Measurements from ENCODE around the gene KAT6B.

Gene KAT6B

DNA sequence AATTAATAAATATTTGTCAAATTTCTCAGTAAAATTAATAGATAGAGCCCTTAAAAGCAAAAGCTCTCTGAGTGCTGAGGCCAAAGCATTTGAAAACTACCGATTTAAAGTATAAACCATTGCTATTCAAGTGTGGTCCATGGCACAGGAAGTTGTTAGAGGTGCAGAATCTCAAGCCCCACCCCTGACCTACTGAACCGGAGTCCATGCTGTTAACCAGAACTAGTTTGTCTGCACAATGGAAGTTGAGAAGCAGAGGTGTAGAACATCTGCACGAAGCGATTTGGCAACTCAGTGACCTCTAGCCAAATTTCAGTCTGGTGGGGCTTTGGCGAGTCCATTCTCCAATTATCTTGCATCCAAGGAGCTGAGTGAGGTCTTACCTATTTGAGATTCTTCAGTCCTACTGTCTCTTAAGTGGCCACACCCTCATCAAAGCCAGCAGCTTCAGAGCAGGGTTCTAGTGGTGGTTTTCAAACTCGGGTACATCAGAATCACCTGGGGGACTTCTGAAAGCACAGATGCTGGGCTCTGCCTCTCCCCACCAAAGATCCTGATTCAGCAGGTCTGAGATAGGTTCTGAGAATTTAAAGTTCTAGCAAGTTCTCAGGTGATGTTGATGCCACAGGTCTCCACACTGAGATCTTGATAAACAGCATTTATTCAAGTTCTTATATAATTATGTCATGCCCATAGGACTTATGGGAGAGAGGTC lies 188.3 kb downstream of the KAT6B start:
- Histone ChIP-seq H3K9ac (no peak overlapping the region), H3K27ac (no peak overlapping the region), H3K4me2 (no peak overlapping the region; the same call in 1 of the 2 replicates), H3K79me2 (ENCODE audit: insufficient read depth, low read depth) (no peaks in the 10 kb centered on the region), H4K20me1 (ENCODE audit: insufficient read depth) (no peaks in the 10 kb centered on the region), H3K27me3 (ENCODE audit: insufficient read depth, low read depth) (no peaks in the 10 kb centered on the region), H2AFZ (ENCODE audit: low read depth) (no peak overlapping the region), H3K4me3 (IDR thresholded peaks at IDR 0.05; ENCODE audit: insufficient read depth, low read depth, low read length) (no peak overlapping the region), H3K36me3 (ENCODE audit: insufficient read depth) (no peaks in the 10 kb centered on the region), H3K4me1 (ENCODE audit: low read depth, poor library complexity, severe bottlenecking) (peaks cover 62% of the 10 kb centered on the region)
- TF ChIP-seq, protein P1, sequence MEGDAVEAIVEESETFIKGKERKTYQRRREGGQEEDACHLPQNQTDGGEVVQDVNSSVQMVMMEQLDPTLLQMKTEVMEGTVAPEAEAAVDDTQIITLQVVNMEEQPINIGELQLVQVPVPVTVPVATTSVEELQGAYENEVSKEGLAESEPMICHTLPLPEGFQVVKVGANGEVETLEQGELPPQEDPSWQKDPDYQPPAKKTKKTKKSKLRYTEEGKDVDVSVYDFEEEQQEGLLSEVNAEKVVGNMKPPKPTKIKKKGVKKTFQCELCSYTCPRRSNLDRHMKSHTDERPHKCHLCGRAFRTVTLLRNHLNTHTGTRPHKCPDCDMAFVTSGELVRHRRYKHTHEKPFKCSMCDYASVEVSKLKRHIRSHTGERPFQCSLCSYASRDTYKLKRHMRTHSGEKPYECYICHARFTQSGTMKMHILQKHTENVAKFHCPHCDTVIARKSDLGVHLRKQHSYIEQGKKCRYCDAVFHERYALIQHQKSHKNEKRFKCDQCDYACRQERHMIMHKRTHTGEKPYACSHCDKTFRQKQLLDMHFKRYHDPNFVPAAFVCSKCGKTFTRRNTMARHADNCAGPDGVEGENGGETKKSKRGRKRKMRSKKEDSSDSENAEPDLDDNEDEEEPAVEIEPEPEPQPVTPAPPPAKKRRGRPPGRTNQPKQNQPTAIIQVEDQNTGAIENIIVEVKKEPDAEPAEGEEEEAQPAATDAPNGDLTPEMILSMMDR (conservative IDR thresholded peaks at IDR 0.05; ENCODE audit: low read depth, low read length), result no peak

DNA sequence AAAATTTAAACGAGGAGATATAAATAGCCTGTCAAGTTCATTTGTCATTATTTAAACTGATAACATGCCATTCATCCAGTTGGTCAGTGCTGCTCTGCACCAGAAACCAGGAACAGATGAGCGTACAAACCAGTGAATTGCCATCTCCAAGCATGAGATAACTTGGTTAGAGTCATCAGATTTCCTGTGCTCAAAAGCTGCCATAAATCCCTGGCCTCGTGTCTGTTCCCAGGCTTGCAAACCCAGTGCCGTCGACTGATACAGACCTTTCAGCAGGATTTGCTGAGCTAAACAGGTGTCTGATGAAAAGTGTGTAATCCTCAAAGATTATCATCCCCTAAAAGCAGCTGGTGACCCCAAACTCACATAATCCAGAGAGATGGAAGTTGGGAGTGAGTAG lies 189.0 kb downstream of the KAT6B start:
- TF ChIP-seq, protein P1 (conservative IDR thresholded peaks at IDR 0.05; ENCODE audit: low read depth, low read length), result no peak
- no peak overlapping the region for H2AFZ ChIP-seq (ENCODE audit: low read depth)
- no peak overlapping the region for H3K9ac ChIP-seq
- H3K27ac ChIP-seq, result no peak overlapping the region
- H4K20me1 ChIP-seq (ENCODE audit: insufficient read depth), result no peaks in the 10 kb centered on the region
- no peaks in the 10 kb centered on the region for H3K27me3 ChIP-seq (ENCODE audit: insufficient read depth, low read depth)
- H3K4me3 ChIP-seq (IDR thresholded peaks at IDR 0.05; ENCODE audit: insufficient read depth, low read depth, low read length), result no peak overlapping the region
- H3K4me2 ChIP-seq, result no peak overlapping the region
- H3K36me3 ChIP-seq (ENCODE audit: insufficient read depth), result no peaks in the 10 kb centered on the region
- no peaks in the 10 kb centered on the region for H3K79me2 ChIP-seq (ENCODE audit: insufficient read depth, low read depth)
- H3K4me1 ChIP-seq (ENCODE audit: low read depth, poor library complexity, severe bottlenecking), result peaks cover 60% of the 10 kb centered on the region

DNA sequence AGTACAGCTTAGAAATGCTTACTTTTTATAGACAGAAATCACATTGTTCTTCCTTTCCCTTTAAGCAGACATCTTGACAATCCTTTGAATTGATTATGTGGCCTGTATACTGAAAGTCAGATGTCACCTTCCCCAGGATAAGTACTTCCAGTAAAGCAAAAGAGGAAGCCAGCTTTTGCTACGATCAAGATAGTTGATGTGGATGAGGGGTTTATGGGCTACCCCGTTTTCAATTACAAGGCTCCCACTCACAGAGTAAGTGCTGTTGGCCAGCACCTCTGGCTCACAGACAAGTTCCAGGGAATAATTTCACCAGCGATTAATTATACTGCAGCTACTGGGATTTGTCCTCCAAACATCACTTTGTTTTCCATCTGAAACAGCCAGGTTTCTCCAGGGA lies 189.9 kb downstream of the KAT6B start:
- Histone ChIP-seq H3K27ac (no peak overlapping the region), H4K20me1 (ENCODE audit: insufficient read depth) (no peaks in the 10 kb centered on the region), H3K36me3 (ENCODE audit: insufficient read depth) (no peaks in the 10 kb centered on the region), H3K4me3 (IDR thresholded peaks at IDR 0.05; ENCODE audit: insufficient read depth, low read depth, low read length) (no peak overlapping the region), H3K79me2 (ENCODE audit: insufficient read depth, low read depth) (no peaks in the 10 kb centered on the region), H3K9ac (no peak overlapping the region), H2AFZ (ENCODE audit: low read depth) (no peak overlapping the region), H3K4me2 (no peak overlapping the region), H3K27me3 (ENCODE audit: insufficient read depth, low read depth) (no peaks in the 10 kb centered on the region), H3K4me1 (ENCODE audit: low read depth, poor library complexity, severe bottlenecking) (peaks cover 51% of the 10 kb centered on the region)
- TF ChIP-seq, protein P1 (conservative IDR thresholded peaks at IDR 0.05; ENCODE audit: low read depth, low read length), result no peak

DNA sequence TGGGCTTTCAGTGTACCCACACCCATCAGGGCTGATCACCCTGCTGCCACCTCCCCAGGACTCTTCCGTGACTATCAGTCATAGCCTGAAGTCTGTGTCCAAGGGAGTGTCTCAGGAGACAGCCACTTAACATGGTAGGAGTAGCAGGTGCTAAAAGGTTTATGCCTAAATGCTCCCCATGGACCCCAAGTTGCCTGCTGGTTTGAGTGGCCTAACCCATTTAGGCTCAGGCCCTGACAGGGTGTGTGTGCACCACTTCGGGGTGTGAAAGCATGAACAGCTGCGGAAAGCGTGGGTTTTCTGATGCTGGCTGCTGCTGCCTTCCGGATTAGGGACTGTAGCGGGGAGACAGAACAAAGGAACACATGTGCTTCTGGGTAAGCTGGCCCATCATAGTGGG lies 191.9 kb downstream of the KAT6B start:
- Histone ChIP-seq H3K4me3 (IDR thresholded peaks at IDR 0.05; ENCODE audit: insufficient read depth, low read depth, low read length) (no peak overlapping the region), H3K36me3 (ENCODE audit: insufficient read depth) (no peaks in the 10 kb centered on the region), H3K79me2 (ENCODE audit: insufficient read depth, low read depth) (no peaks in the 10 kb centered on the region), H3K4me1 (ENCODE audit: low read depth, poor library complexity, severe bottlenecking) (peaks cover 31% of the 10 kb centered on the region), H3K4me2 (no peak overlapping the region), H4K20me1 (ENCODE audit: insufficient read depth) (no peaks in the 10 kb centered on the region), H2AFZ (ENCODE audit: low read depth) (no peak overlapping the region), H3K9ac (no peak overlapping the region), H3K27ac (no peak overlapping the region), H3K27me3 (ENCODE audit: insufficient read depth, low read depth) (no peaks in the 10 kb centered on the region)
- TF ChIP-seq, protein P1 (conservative IDR thresholded peaks at IDR 0.05; ENCODE audit: low read depth, low read length), result no peak

All from KMS-11 (cell line).